Naive thymus-derived CD8-positive, alpha-beta T cell (primary cell): ENCODE data around the gene TTC22. TPM values are rescaled to one million over a fixed set of nuclear protein-coding genes. Genes with fewer than 3 reads are reported as not detected.

ENCODE experiments used
- ATAC-seq, 2 donors: fragments of 150-1000 bp; cut with Tn5 transposase in 1 of 2; sonication (Bioruptor Pico), chemical (Tn5 transposase) in 1 of 2; 1 replicate in 1 of 2; 2 replicates in 1 of 2; pipeline ENCODE4 v1.10.0; 2021; ENCODE audit warnings: mild to moderate bottlenecking in 2 of 2, moderate library complexity in 2 of 2
- POLR2A ChIA-PET: fragments of 350-600 bp; sonication (Branson Sonifier 250); formaldehyde crosslinking; loops from one replicate; lab custom pipeline; 2021; ENCODE audit warnings: antibody characterized with exemption; lab: Charles Lee
- DNase-seq, 10 donors: peaks; one replicate each; pipeline versions ENCODE4 v3.0.0 to v3.0.0-alpha.2; 2020 to 2022
- H3K27ac Mint-ChIP-seq, 10 donors: one replicate each; pipeline ENCODE4 v1.8.0; 2020 to 2022; ENCODE audit warnings: mild to moderate bottlenecking in 10 of 10, mixed read lengths in 10 of 10, moderate library complexity in 4 of 10, inconsistent platforms in 1 of 10
- H3K27me3 Mint-ChIP-seq, 5 donors: one replicate each; pipeline ENCODE4 v1.8.0; 2021 to 2022; ENCODE audit warnings: mixed read lengths in 5 of 5
- H3K36me3 Mint-ChIP-seq, 3 donors: one replicate each; pipeline ENCODE4 v1.8.0; 2020 to 2022; ENCODE audit warnings: mixed read lengths in 3 of 3, mild to moderate bottlenecking in 2 of 3, inconsistent platforms in 1 of 3
- H3K4me1 Mint-ChIP-seq, 4 donors: one replicate each; pipeline ENCODE4 v1.8.0; 2021 to 2022; ENCODE audit warnings: mixed read lengths in 4 of 4
- H3K4me3 Mint-ChIP-seq, 10 donors: one replicate each; pipeline ENCODE4 v1.8.0; 2020 to 2022; ENCODE audit warnings: mild to moderate bottlenecking in 10 of 10, mixed read lengths in 10 of 10, moderate library complexity in 6 of 10, inconsistent platforms in 1 of 10
- H3K9me3 Mint-ChIP-seq, 9 donors: one replicate each; pipeline ENCODE4 v1.8.0; 2020 to 2022; ENCODE audit warnings: mixed read lengths in 9 of 9, mild to moderate bottlenecking in 3 of 9, inconsistent platforms in 1 of 9, moderate library complexity in 1 of 9
- polyA plus RNA-seq, 3 donors: library from polyadenylated mRNA; unstranded; fragments of 300-500 nt; fragmentation: Illumina TruSeq; gene quantifications; one replicate each; pipeline ENCODE4 v1.2.3, GENCODE V29; 2021
- total RNA-seq, 8 experiments: library from RNA in 2 of 8; stranded (reverse) in 2 of 8; gene quantifications; one replicate each; pipeline ENCODE4 v1.2.3 and lab custom pipeline; 2021 to 2026

TTC22 gene
- total RNA-seq (10 to 100 TPM; 10.8 to 12.6 TPM), polyA plus RNA-seq (1 to 10 TPM; 1.7 to 3.2 (median 2.9) TPM), total RNA-seq (lab: John Stamatoyannopoulos, UW) (4.2 to 13.3 (median 7.7) reads per million in 6 experiments)

- H3K4me3 Mint-ChIP-seq, result peak within 1 kb of the TSS; percentile 88 to 98 (median 95)
- POLR2A ChIA-PET, result interaction anchor here (0.6 to 2.0 kb wide), 7 partner anchors 41 to 748 kb away, joined by 3 to 8 read pairs (median 3); partner anchors contain the start of genes TMEM59 and TTC4
- peak; percentile 44 to 82 (median 63) for DNase-seq
- peak; percentile 88 to 90 for ATAC-seq
- H3K36me3 Mint-ChIP-seq, result peaks cover 0 to 12% (median 3%) of the 10 kb centered on the region in 3 donors
- H3K27me3 Mint-ChIP-seq, result no peaks in the 10 kb centered on the region
- peaks cover 33 to 63% (median 50%) of the 10 kb centered on the region in 4 donors for H3K4me1 Mint-ChIP-seq
- H3K9me3 Mint-ChIP-seq, result no peaks in the 10 kb centered on the region
- peak within 1 kb of the TSS; percentile 80 to 97 (median 92) for H3K27ac Mint-ChIP-seq
Observed at GRCh38 chr1:54800899-54801759, at the start of gene TTC22. TTC22 (minus strand) TSS chr1:54801323; CDS start chr1:54801163, 160 bp downstream.

GRCh38 chr1:54850737-54851136 lies 49.6 kb upstream of the TTC22 start:
- DNase-seq, result no peak
- POLR2A ChIA-PET, result no interaction called here
- Mint-ChIP-seq H3K4me3 (no peak overlapping the region), H3K27ac (no peak overlapping the region), H3K36me3 (peaks cover 0 to 3% (median 0%) of the 10 kb centered on the region in 3 donors), H3K9me3 (peaks cover 0 to 4% (median 0%) of the 10 kb centered on the region in 9 donors), H3K4me1 (no peaks in the 10 kb centered on the region), H3K27me3 (no peaks in the 10 kb centered on the region)
- no peak for ATAC-seq

GRCh38 chr1:54850069-54850730 lies 49.1 kb upstream of the TTC22 start:
- Mint-ChIP-seq H3K9me3 (peaks cover 0 to 4% (median 0%) of the 10 kb centered on the region in 9 donors), H3K36me3 (peaks cover 0 to 3% (median 0%) of the 10 kb centered on the region in 3 donors), H3K4me1 (no peaks in the 10 kb centered on the region), H3K4me3 (no peak overlapping the region), H3K27me3 (no peaks in the 10 kb centered on the region), H3K27ac (no peak overlapping the region)
- no peak for DNase-seq
- POLR2A ChIA-PET, result no interaction called here
- no peak for ATAC-seq

- Mint-ChIP-seq H3K27me3 (no peaks in the 10 kb centered on the region), H3K9me3 (peaks cover 0 to 4% (median 0%) of the 10 kb centered on the region in 9 donors), H3K4me1 (no peaks in the 10 kb centered on the region), H3K36me3 (peaks cover 0 to 3% (median 0%) of the 10 kb centered on the region in 3 donors), H3K4me3 (no peak overlapping the region), H3K27ac (no peak overlapping the region)
- ATAC-seq (no peak), DNase-seq (no peak)
- POLR2A ChIA-PET, result no interaction called here
Observed at GRCh38 chr1:54849219-54850068, 48.3 kb upstream of the TTC22 start.

GRCh38 chr1:54848134-54848948 lies 47.2 kb upstream of the TTC22 start:
- H3K27ac Mint-ChIP-seq, result no peak overlapping the region
- DNase-seq (no peak), ATAC-seq (no peak)
- no peak overlapping the region for H3K4me3 Mint-ChIP-seq
- peaks cover 0 to 3% (median 0%) of the 10 kb centered on the region in 3 donors for H3K36me3 Mint-ChIP-seq
- peaks cover 0 to 4% (median 0%) of the 10 kb centered on the region in 9 donors for H3K9me3 Mint-ChIP-seq
- no peaks in the 10 kb centered on the region for H3K27me3 Mint-ChIP-seq
- H3K4me1 Mint-ChIP-seq, result no peaks in the 10 kb centered on the region
- POLR2A ChIA-PET, result no interaction called here

- no peak overlapping the region for H3K27ac Mint-ChIP-seq
- DNase-seq (no peak), ATAC-seq (no peak)
- H3K9me3 Mint-ChIP-seq, result peaks cover 0 to 4% (median 0%) of the 10 kb centered on the region in 9 donors
- no peaks in the 10 kb centered on the region for H3K4me1 Mint-ChIP-seq
- no peak overlapping the region for H3K4me3 Mint-ChIP-seq
- H3K36me3 Mint-ChIP-seq, result peaks cover 0 to 3% (median 0%) of the 10 kb centered on the region in 3 donors
- no peaks in the 10 kb centered on the region for H3K27me3 Mint-ChIP-seq
- POLR2A ChIA-PET, result no interaction called here
Observed at GRCh38 chr1:54846716-54847284, 45.7 kb upstream of the TTC22 start.

GRCh38 chr1:54846301-54846700 lies 45.2 kb upstream of the TTC22 start:
- DNase-seq, result no peak
- H3K4me1 Mint-ChIP-seq, result no peaks in the 10 kb centered on the region
- POLR2A ChIA-PET, result no interaction called here
- ATAC-seq, result no peak
- peaks cover 0 to 4% (median 0%) of the 10 kb centered on the region in 9 donors for H3K9me3 Mint-ChIP-seq
- no peak overlapping the region for H3K27ac Mint-ChIP-seq
- H3K4me3 Mint-ChIP-seq, result no peak overlapping the region
- H3K27me3 Mint-ChIP-seq, result no peaks in the 10 kb centered on the region
- peaks cover 0 to 3% (median 0%) of the 10 kb centered on the region in 3 donors for H3K36me3 Mint-ChIP-seq

- peaks cover 0 to 4% (median 0%) of the 10 kb centered on the region in 9 donors for H3K9me3 Mint-ChIP-seq
- DNase-seq (no peak), ATAC-seq (no peak)
- H3K27me3 Mint-ChIP-seq, result no peaks in the 10 kb centered on the region
- H3K36me3 Mint-ChIP-seq, result peaks cover 0 to 3% (median 0%) of the 10 kb centered on the region in 3 donors
- POLR2A ChIA-PET, result no interaction called here
- H3K4me1 Mint-ChIP-seq, result no peaks in the 10 kb centered on the region
- no peak overlapping the region for H3K4me3 Mint-ChIP-seq
- no peak overlapping the region for H3K27ac Mint-ChIP-seq
Observed at GRCh38 chr1:54845772-54846171, 44.6 kb upstream of the TTC22 start.

GRCh38 chr1:54844564-54844963 lies 43.4 kb upstream of the TTC22 start:
- POLR2A ChIA-PET, result no interaction called here
- Mint-ChIP-seq H3K9me3 (peaks cover 0 to 4% (median 0%) of the 10 kb centered on the region in 9 donors), H3K36me3 (peaks cover 0 to 3% (median 0%) of the 10 kb centered on the region in 3 donors), H3K4me1 (no peaks in the 10 kb centered on the region), H3K4me3 (no peak overlapping the region), H3K27me3 (no peaks in the 10 kb centered on the region), H3K27ac (no peak overlapping the region)
- DNase-seq (no peak), ATAC-seq (no peak)

- no peak overlapping the region for H3K27ac Mint-ChIP-seq
- ATAC-seq (no peak), DNase-seq (no peak)
- no peak overlapping the region for H3K4me3 Mint-ChIP-seq
- POLR2A ChIA-PET, result no interaction called here
- H3K36me3 Mint-ChIP-seq, result peaks cover 0 to 3% (median 0%) of the 10 kb centered on the region in 3 donors
- no peaks in the 10 kb centered on the region for H3K4me1 Mint-ChIP-seq
- no peaks in the 10 kb centered on the region for H3K27me3 Mint-ChIP-seq
- peaks cover 0 to 4% (median 0%) of the 10 kb centered on the region in 9 donors for H3K9me3 Mint-ChIP-seq
Observed at GRCh38 chr1:54843449-54843848, 42.3 kb upstream of the TTC22 start.

- no peaks in the 10 kb centered on the region for H3K27me3 Mint-ChIP-seq
- POLR2A ChIA-PET, result no interaction called here
- ATAC-seq (no peak), DNase-seq (no peak)
- peaks cover 0 to 3% (median 0%) of the 10 kb centered on the region in 3 donors for H3K36me3 Mint-ChIP-seq
- no peak overlapping the region for H3K4me3 Mint-ChIP-seq
- no peaks in the 10 kb centered on the region for H3K4me1 Mint-ChIP-seq
- peaks cover 0 to 4% (median 0%) of the 10 kb centered on the region in 9 donors for H3K9me3 Mint-ChIP-seq
- no peak overlapping the region for H3K27ac Mint-ChIP-seq
Observed at GRCh38 chr1:54842963-54843362, 41.8 kb upstream of the TTC22 start.
